ENCODE measurements around the gene ACP6. TPM values are rescaled to one million over a fixed set of nuclear protein-coding genes. Genes with fewer than 3 reads are reported as not detected.

The ACP6 gene
- total and polyA plus RNA-seq, 2 of the 13 experiments (the other 11 are each of a cell fraction or from before 2014, with no cell fraction given), result 18.1 to 33.7 TPM

DNA sequence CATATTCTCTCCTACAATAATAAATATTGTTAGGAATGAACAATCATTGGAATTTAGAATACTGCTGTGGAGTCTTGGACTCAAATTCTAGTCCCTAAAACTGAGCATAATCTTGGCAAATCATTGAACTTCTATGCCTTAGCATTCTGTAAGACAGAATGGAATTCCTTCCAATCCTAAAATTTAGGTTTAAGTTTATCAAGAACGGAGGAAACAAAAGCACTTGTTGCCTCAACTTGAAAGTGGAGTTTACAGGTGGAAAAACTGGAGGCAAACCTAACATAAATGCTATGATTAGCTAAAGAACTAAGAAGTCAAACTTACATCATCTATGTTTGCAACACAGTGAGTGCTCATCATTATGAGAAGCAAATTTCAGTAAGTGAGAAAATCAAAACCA is 73.3 kb downstream of the ACP6 start:
- Histone ChIP-seq H3K79me2 (ENCODE audit: insufficient read depth, low read length) (peaks cover 13% of the 10 kb centered on the region), H3K9ac (ENCODE audit: insufficient read depth, low read depth, low read length) (no peak overlapping the region), H3K36me3 (replicated peaks in 1 of 2; ENCODE audit: control insufficient read depth in 1 of 2, insufficient read depth in 2 of 2, low read length in 2 of 2) (no peaks in the 10 kb centered on the region), H3K4me3 (replicated peaks in 1 of 3; ENCODE audit: insufficient read depth in 1 of 3, low read depth in 2 of 3, low read length in 3 of 3) (no peak overlapping the region), H3K4me1 (ENCODE audit: insufficient read depth, low read length) (peaks cover 23% of the 10 kb centered on the region), H3K27ac (ENCODE audit: extremely low read length, insufficient read depth, low read length) (no peak overlapping the region), H3K9me3 (ENCODE audit: low read length) (0 out of 2 replicates have a peak, but pooled peaks cover 4% of the 10 kb centered on the region), H4K20me1 (ENCODE audit: insufficient read depth, low read length) (no peaks in the 10 kb centered on the region), H3K4me2 (ENCODE audit: low read depth, low read length) (no peak overlapping the region), H2AFZ (ENCODE audit: low read length) (no peak overlapping the region), H3K27me3 (ENCODE audit: control insufficient read depth in 1 of 2, insufficient read depth in 2 of 2, low read length in 2 of 2) (peaks cover 0 to 10% of the 10 kb centered on the region in 2 experiments; a peak in 1 of 5 replicates)
- POLR2A ChIA-PET, result no interaction called here
- FAIRE-seq (no peak), DNase-seq (ENCODE audit: low spot score) (no peak), ATAC-seq (no peak)
- intact Hi-C loops (cut with micrococcal nuclease; ENCODE audit: unreplicated experiment) (no loop called here), in situ Hi-C loops (cut with HindIII; ENCODE audit: extremely low pct_ligation_motif_present, low pct_unique_long_range_greater_than_20kb) (loop anchor here (5.0 kb wide), 1 partner anchor 40 kb away; no protein-coding TSS in a partner anchor)
- CTCF ChIA-PET (ENCODE audit: low intra/inter-chr PET ratio, low total read pairs), result no interaction called here
- 4% methylated on average over 1 of the region's 1 CpG for WGBS (ENCODE audit: low lambda C conversion rate)
- TF ChIP-seq CHD2 (IDR thresholded peaks at IDR 0.05; ENCODE audit: low read depth, low read length) (no peak), SRF (IDR thresholded peaks at IDR 0.05; ENCODE audit: low read depth, low read length) (no peak), HMG20A (CRISPR knock-in tag; IDR thresholded peaks at IDR 0.05; ENCODE audit: borderline replicate concordance) (no peak), ZNF431 (CRISPR knock-in tag; IDR thresholded peaks at IDR 0.05; ENCODE audit: borderline replicate concordance, low read depth) (no peak), SKI (IDR thresholded peaks at IDR 0.05; ENCODE audit: partially characterized antibody) (no peak), KAT7 (CRISPR knock-in tag; IDR thresholded peaks at IDR 0.05; ENCODE audit: borderline replicate concordance) (no peak), ZKSCAN1 (IDR thresholded peaks at IDR 0.05; ENCODE audit: low read length) (no peak)
- TF ChIP-seq, protein P1, sequence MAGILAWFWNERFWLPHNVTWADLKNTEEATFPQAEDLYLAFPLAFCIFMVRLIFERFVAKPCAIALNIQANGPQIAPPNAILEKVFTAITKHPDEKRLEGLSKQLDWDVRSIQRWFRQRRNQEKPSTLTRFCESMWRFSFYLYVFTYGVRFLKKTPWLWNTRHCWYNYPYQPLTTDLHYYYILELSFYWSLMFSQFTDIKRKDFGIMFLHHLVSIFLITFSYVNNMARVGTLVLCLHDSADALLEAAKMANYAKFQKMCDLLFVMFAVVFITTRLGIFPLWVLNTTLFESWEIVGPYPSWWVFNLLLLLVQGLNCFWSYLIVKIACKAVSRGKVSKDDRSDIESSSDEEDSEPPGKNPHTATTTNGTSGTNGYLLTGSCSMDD (CRISPR knock-in tag; IDR thresholded peaks at IDR 0.05), result no peak
- TF ChIP-seq, protein P2, sequence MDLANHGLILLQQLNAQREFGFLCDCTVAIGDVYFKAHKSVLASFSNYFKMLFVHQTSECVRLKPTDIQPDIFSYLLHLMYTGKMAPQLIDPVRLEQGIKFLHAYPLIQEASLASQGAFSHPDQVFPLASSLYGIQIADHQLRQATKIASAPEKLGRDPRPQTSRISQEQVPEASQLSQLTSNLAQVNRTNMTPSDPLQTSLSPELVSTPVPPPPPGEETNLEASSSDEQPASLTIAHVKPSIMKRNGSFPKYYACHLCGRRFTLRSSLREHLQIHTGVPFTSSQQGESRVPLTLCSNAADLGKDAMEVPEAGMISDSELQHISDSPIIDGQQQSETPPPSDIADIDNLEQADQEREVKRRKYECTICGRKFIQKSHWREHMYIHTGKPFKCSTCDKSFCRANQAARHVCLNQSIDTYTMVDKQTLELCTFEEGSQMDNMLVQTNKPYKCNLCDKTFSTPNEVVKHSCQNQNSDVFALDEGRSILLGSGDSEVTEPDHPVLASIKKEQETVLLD (CRISPR knock-in tag; IDR thresholded peaks at IDR 0.05; ENCODE audit: low read depth), result no peak
- no TSS peak for BruUV-seq (replicated peaks)

Small RNA genes lying within 50 kb of the gene (small RNA-seq; reads per million reads assigned to genes)
- gene RN7SL261P (ENCODE audit: insufficient read depth in 2 of 3, insufficient read length in 3 of 3, low read depth in 2 of 3, low replicate concordance in 1 of 3), result 0 reads per million in 3 experiments

Other genes with a start within 250 kb of the ACP6 start
- gene BCL9, start 129.0 kb downstream of the ACP6 start, total RNA-seq (2016; rRNA removed; fragmentation: Illumina TruSeq; extraction: Trizol), result 3.1 and 4.6 TPM in 2 replicates
- 2.9 and 3.6 TPM in 2 replicates for gene BCL9, start 129.0 kb downstream of the ACP6 start, polyA plus RNA-seq (2011; rRNA removed)
- gene GJA5, start 90.1 kb upstream of the ACP6 start, total RNA-seq (2016; rRNA removed; fragmentation: Illumina TruSeq; extraction: Trizol), result not detected in 2 replicates
- gene GJA5, start 90.1 kb upstream of the ACP6 start, polyA plus RNA-seq (2011; rRNA removed), result not detected in 2 replicates
- not detected in 2 replicates for gene GJA8, start 232.3 kb upstream of the ACP6 start, total RNA-seq (2016; rRNA removed; fragmentation: Illumina TruSeq; extraction: Trizol)
- gene GJA8, start 232.3 kb upstream of the ACP6 start, polyA plus RNA-seq (2011; rRNA removed), result not detected in 2 replicates